Anterior cingulate cortex (tissue), 58 donors: ENCODE results near the gene SYNE1.
"Not testable (repeated sequence)": the region's sequence is repeated elsewhere in the genome, so short reads cannot be mapped to it uniquely, and the experiment has no call there.

ENCODE experiments used
- DNase-seq, 58 donors: peaks; one replicate each; lab custom pipeline; 2025; lab: John Stamatoyannopoulos, UW

SYNE1 gene

DNA sequence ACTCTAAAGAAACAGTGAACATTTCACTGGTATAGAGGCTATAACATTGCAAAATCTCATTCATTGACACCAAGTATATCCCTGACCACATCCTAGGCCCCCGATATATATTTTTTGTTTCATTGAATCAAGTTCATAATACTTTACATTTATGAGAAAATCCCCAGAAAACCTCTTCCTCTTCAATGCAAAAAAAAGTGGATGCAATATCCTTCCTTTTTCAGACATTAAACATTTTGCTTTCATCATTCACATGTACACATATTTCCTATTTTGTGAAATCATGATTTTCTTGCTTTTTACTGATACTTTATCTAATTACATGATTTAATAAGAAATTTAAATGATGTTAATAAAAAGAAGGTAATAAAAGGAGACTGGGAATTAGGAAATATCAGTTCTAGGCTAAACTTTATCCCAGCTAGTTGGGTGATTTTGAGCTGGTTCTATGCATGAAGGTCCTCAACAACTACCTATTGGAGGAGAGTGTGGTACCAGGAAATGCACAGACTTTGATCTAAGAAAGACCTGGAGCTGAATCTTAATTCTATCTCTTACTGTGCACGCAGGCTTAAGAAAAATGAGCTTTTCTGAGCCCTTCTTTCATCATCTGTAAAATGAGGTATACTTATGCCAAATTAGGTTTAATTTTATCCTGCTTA is 4.9 kb downstream of the SYNE1 start:
- no peak for DNase-seq

DNA sequence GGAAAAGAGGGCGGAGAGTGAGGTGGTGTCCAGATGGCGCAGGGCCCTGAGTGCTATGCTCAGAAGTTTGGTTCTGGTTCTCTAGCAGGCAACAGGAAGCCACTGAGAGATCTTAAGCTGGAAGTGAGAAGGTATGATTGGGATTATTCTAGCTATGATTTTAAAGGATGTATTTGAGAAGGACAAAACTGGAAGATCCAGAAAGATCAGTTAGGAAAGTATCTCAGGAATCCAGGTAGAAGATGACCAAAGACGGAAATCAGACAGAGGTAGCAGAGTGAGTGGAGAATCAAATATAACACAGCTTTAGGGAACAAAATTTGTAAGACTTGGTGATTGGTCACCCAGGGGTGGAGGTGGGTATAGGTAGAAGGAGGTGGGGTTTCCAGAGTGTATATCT is 5.8 kb downstream of the SYNE1 start:
- DNase-seq, result no peak

DNA sequence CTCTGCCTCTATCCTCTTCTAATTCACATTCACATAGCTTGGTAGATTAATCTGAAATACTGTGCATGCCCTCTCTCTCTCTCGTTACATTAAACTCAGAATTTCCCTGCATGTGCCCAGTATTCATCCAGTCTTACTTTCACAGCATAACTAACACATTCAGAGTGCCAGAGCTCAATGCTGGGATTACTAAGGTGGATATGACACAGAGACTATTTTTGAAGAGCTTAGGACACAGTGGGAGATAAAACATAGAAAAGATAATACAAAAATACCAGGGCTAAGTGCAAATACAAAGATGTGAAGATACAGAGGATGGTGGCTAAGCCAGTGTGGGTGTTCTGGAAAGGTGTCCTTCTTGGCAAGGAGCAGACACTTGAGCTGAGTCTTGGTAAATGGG is 6.3 kb downstream of the SYNE1 start:
- peak in 3 of 58 donors; percentile 1 to 40 (median 6) for DNase-seq

DNA sequence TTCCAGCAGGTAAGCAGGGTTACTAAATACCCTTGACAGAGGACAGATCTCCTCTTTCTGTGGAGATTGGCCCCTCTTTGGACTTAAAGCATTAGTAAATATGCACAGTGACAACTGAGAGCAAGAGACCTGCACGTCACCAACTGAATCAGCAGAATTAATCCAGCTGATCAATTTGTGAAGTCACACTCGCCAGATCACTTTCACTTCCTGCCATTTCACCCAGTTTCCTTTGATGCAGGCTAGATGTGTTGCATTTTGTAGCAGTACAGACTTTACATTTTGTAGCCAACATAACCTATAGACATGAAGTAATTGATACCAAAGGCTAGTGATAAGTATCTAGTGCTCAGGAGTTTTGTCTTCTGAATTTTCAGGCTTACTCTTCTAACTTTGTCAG is 11.9 kb downstream of the SYNE1 start:
- no peak for DNase-seq

DNA sequence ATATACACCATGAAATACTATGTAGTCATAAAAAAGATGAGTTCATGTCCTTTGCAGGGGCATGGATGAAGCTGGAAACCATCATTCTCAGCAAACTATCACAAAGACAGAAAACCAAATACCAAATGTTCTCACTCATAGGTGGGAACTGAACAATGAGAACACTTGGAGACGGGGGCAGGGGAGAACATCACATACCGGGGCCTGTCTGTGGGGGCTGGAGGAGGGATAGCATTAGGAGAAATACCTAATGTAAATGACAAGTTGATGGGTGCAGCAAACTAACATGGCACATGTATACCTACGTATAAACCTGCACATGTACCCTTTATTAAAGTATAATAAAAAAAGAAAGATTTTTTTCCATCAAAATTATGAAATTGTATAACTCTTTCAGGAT is 22.4 kb downstream of the SYNE1 start:
- DNase-seq, result not testable (repeated sequence)

DNA sequence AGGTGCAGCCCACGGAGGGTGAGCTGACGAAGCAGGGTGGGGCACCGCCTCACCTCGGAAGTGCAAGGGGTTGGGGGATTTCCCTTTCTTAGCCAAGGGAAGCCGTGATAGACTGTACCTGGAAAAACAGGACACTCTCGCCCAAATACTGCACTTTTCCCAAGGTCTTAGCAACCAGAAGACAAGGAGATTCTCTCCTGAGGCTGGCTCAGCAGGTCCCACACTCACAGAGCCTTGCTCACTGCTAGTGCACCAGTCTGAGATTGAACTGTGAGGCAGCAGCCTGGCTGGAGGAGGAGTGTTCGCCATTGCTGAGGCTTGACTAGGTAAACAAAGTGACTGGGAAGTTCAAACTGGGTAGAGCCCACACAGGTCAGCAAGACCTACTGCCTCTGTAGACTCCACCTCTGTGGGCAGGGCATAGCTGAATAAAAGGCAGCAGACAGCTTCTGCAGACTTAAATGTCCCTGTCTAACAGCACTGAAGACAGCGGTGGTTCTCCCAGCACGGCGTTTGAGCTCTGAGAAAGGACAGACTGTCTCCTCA is 28.0 kb downstream of the SYNE1 start:
- DNase-seq, result no peak

DNA sequence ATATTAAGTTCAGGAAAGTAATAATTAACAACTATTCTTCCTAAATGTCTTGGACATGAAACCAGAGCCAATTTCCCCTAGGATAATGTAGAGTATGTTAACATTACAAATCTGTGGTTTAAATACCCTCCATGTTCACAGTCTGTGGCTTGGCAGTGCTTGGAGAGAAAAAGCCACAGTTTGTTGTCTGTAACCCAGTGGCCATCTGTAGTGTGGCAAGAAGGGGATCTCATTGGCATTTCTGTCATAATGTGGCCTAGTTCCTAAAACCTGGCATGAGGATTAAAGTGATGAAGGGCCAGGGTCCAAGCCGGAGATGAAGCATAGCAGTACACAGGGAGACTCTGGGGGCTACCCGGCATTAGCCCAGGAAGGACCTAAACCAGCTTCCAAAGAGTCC is 31.2 kb downstream of the SYNE1 start:
- peak in 6 of 58 donors; percentile 2 to 24 (median 8) for DNase-seq

DNA sequence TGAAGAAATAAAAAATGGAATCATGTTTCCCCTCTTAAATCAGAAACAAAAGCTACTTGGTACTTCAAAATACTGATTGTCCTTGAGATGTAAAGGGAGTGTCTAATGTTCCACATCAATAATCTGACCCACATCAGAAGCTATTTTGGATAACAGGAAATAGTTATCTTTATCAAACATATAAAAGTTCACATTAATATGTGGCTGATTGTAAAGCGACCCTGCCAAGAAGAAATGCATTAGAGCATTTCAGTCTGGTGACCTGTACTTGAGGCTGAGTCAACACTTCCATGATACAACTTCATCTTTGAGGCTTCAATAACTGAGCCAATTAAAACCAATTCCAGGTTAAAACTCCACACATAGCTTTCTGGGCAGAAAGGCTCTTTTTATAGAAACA is 31.8 kb downstream of the SYNE1 start:
- DNase-seq, result no peak

DNA sequence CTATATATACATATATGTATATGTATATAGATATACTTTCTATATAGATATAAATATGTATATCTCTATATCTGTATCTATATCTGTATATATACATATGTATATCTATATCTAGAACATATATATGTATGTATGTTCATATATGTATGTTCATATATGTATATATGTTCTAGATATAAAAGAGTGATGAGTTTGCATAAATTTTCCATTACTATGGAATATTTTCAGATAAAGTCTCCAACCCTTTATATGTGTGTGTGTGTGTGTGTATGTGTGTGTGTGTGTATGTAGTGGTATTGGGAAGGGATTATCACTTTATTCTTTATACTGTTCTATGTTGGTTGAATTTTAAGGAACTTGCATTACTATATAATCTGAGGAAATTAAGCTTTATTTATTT is 33.3 kb downstream of the SYNE1 start:
- DNase-seq, result no peak

DNA sequence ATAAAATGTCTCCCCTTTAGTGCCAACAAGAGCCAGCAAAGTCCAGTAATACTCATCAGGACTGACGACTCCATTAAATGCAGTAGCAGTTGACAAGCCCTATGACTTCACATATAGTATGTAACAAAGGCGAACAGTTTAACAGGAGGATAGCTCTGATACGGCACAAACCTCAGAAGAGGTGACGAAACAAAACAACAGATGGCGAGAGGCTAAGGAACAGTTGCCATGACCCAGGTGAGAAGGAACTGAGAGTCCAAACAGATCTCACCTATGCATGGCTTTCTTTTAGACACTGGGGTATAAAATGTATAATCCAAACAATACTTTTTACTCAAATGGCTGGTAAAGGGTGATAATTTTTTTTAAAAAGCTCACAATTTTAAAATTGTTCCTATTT is 37.1 kb downstream of the SYNE1 start:
- no peak for DNase-seq

DNA sequence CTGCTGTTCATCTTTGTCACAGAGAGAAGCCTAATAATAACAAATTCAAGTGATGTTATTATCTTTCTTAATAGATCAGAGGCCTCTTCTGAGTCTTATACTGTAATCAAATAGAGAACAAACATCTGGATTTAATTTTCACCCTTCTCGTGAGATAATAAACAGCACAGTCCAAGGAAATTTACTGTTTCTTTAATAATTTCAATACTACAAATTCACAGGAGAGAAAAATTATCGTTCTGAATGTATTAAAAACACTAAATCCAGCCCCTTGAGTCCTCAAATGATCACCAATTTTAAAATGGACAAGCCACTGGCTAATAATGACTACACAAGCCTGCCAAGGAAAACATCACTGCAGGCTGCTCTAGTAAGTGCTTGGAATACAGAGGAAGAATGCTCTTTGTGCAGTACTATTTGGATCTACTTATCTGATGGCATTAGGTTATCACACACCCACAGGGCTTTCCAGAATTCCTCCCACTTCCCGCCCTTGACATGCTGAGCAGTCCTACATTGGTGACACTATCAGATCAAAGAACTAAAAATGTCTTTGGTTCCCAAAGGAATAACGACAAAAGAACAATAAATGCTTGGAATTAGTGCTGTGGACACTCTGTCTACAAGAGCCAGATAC is 38.1 kb downstream of the SYNE1 start:
- DNase-seq, result no peak

DNA sequence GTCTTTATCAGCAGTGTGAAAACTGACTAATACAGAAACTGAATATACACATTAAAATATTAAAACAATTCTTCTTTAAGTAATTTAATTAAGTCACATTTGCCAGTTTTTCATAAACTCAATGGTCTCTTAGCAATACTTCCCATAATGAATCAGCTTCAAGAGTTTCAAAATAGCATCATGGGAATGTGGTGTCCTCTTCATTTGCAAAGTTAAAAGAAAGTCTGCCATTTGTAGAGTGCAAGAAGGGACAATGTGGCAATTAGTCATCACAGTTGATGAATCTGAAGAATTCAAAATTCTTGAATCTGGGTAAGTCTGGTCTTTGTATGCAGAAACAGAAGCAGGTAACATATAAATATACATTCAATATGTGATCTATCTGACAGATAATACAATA is 38.7 kb downstream of the SYNE1 start:
- DNase-seq, result no peak

DNA sequence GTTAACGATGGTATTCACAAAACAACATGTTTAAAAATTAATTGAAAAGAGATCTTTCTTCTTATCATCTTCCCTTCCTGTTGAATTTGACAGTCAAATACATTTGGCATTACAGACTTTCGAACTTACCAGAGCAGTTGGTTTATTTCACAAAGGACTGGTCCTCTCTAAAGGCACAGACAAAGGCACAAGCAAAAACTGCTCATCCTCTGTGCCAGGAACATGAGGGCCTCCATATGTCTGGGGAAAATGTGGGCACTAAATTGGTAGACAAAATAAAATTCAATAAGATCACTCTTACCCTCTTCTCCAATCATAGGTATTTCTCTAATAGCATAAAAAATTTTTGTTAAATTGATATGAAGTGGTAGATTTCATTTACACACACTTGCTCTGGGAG is 40.4 kb downstream of the SYNE1 start:
- no peak for DNase-seq

DNA sequence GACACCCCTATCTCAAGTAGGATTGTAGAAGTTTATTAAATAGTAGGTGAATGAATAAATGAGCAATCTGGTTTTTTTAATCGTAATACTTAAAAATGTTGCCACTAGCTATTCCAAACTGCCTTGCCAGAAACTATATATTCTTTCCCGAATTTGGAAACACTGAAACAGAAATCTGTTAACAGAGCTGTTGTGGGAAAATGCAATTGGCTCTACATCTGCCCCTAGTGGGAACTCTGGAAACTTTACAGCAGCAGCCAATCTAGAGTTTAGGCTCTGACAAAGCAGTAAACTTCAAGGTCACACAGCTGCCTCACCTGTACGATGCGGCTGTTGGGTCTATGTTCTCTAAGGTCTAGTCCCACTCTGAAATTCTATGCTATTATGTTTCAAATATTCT is 41.7 kb downstream of the SYNE1 start:
- peak in 2 of 58 donors; percentile 20 to 33 for DNase-seq

DNA sequence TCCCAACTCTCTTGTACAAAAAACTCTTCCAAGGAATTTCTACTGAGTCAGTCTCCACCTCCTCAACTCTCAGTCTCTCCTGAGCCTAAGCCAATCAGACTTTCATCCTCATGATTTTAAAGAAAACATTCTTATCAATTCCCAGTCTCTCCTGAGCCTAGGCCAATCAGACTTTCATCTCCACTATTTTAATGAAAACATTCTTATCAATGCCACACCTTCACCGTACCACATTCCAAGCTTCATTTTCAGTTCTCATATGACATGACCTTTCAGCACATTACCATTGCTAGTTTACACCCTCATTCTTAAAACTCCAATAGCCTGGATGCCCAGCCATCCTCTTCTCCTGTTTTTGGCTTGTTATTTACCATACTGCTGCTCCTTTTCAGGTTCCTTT is 42.5 kb downstream of the SYNE1 start:
- DNase-seq, result no peak

DNA sequence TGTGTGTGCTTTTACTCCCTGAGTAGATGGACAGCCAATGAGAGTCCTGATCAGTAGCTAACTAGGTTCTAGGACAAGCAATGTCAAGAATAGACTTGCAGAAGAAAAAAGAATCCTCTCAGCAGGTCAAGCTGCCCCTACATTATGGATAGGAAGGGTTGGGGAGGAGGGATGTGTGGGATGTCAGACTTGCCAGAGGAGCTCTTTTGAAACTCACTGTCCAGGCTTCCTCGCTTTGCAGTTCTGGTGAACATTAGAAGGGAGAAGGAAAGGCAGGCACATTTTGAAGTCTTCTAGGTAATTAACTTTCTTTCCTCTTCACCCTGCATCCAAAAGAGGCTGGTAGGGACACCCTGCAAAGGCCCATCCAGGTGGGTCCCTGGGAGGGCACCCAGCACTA is 48.7 kb downstream of the SYNE1 start:
- DNase-seq, result no peak

DNA sequence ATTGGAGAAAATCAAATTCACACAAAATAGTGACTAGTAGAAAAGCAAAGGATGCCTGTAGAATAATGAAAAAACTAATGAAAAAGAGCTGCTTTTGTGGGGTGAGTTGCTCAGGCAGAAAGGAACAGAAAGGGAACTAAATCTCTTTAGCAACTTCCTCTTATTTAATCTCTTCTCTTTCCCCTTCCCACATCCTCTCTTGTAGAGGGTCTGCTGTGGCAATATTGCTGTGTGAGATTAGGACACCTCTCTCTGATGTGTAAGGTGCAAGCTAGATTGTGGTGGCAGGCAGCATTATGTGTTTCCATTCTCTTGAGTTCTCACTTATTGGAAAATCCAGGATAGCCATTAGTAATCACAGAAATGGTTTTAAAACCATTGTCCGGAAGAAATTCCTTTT is 49.7 kb downstream of the SYNE1 start:
- no peak for DNase-seq

DNA sequence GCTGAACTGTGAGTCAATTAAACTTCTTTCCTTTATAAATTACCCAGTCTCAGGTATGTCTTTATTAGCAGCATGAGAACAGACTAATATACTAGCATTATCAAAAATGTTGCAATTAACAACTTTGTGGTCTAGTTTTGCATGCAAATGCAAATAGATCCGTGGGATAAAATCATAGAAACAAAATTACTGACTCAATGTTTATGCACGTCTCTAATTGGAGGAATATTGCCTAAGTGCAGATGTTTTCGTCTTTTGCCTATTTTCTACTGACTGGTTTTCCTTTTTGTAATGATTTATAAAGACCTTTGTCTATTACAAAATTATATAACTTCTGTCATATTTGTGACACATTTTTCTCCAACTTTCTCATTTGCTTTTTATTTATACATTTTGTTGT is 51.9 kb downstream of the SYNE1 start:
- DNase-seq, result no peak

DNA sequence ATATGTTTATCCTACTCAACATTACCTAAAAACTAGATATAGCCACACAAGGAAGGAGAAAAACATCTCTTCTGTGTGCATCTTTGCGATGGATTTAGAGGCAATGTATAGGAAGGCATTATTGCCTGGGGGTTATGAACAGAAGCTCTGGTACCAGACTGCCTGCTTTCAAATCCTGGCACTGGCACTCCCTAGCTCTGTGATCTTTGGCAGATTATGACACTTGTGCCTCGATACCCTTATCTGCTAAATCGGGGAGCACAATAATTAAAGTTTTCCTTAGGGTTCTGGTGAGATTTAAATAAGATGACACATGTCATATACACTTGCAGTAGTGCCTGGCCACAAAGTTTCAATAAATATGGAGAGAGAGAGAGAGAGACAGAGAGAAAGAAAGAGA is 53.3 kb downstream of the SYNE1 start:
- no peak for DNase-seq

DNA sequence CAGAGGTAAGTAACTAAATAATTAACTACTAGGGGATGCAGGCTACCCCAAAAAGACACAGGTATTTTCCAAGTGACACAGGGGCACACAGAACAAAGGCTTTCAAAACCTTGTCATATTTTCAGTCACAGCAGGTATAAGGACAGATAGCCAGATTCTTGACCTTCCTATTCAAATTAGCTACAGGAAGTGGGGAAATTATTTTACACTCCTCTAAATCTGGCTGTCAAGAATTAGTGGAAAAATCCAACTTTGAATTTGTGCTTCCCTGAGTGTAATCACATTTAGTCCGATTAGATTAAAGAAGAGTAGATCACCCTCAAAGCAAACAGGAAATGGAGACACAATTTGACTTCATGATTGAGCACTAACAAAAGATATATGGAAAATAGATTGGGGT is 60.6 kb downstream of the SYNE1 start:
- no peak for DNase-seq

DNA sequence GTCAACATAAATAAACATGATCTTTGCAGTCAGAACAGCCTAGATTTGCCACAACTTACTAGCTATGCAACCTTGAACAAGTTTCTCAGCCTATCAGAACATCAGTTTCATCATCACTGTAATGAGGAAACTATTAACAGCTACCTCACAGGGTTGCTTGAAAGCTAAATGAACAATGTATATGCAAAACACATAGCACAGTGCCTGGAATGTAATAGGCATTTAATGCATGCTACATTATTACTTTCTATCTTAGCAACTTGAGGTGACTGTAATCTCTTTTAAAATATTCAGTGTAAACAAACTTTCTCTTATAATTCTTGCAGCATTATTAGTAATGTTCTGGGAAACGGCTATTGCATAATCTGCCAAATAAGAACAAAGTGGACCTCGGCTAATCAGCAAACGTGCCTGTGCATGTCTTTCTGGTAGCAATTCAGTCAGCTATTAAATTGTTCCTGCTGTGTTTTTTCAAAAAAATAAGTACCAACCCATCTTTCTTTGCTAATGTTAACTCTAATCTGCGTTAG is 61.5 kb downstream of the SYNE1 start:
- DNase-seq, result no peak

DNA sequence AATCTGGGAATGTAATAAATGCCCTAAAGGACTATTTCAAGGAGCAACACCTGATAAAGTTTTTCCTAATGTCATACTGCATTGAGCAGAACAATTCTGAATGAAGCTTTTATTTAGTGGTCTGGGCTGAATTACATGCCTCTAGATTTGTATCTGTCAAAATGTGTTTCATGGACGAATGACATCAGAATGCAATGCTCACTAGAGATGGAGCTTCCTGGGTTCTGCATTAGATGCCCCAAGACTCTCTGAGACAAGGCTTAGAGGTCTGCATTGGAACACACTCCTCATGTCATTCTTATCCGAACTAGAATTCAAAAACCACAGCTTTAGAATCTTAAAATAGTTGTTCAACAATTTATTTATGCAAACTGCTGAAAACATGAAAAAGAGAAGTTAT is 62.0 kb downstream of the SYNE1 start:
- no peak for DNase-seq
